Fibroblast of the aortic adventitia (primary cell): Measurements from ENCODE around the gene SOAT2. TPM values are rescaled to one million over a fixed set of nuclear protein-coding genes. Genes with fewer than 3 reads are reported as not detected.

Experiments used
- DNase-seq: peaks from one replicate; pipeline ENCODE4 v3.0.0-alpha.2; 2010; ENCODE audit warnings: low read depth
- H3K4me3 ChIP-seq: 2 replicates; pipeline ENCODE4 v1.5.1; 2011; ENCODE audit warnings: low read depth, mild to moderate bottlenecking, control low read depth, low read length, moderate library complexity
- CTCF ChIP-seq: IDR thresholded peaks from 2 replicates; pipeline ENCODE4 v1.5.1; 2011; ENCODE audit warnings: mild to moderate bottlenecking, low read length, control low read depth, inconsistent platforms; ENCODE audit not compliant: insufficient read depth
- small RNA-seq: library from RNA; depleted of rRNA; stranded (forward); fragments of <200 nt; gene quantifications from one replicate; pipeline ENCODE3, GENCODE V24; 2012
- total RNA-seq: library from RNA; depleted of rRNA; stranded (reverse); fragments of >200 nt; gene quantifications from 2 replicates; pipeline ENCODE4 v1.2.3, GENCODE V29; 2012; ENCODE audit warnings: low replicate concordance

The SOAT2 gene
- total RNA-seq, 1 donor: 0.09 TPM

DNA sequence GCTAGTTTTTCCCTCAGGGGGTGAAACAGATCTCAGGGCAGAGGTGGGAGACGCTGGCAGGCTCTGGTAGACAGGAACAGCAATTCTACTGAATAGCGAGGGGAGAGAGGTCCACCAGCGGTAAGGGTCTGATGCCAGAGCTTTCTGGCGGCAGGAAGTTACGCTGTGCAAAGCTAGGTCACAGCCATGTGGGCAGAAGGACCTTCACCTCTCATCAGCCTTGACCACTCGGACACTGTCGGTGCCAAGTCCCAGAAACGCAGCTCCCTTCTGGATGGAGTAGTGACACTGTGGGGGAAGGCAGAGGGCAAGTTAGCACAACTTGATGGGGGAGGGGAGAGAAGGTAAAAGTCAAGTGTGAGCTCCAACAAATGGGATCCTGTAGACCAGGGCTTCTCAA lies 66.9 kb downstream of the SOAT2 start:
- no peak for TF ChIP-seq CTCF

GRCh38 chr12:53170876-53171724 lies 67.8 kb downstream of the SOAT2 start:
- DNase-seq: no peak
- TF ChIP-seq CTCF: no peak
- no peak overlapping the region for H3K4me3 ChIP-seq

More for the DNA sequence above, 66.9 kb downstream of the SOAT2 start:
- H3K4me3 ChIP-seq: no peak overlapping the region
- no peak for DNase-seq

GRCh38 chr12:53171725-53172329 lies 68.5 kb downstream of the SOAT2 start:
- TF ChIP-seq CTCF: no peak

GRCh38 chr12:53172352-53172751 lies 69.1 kb downstream of the SOAT2 start:
- H3K4me3 ChIP-seq: no peak overlapping the region
- no peak for TF ChIP-seq CTCF
- peak; percentile 68 for DNase-seq

More at GRCh38 chr12:53171725-53172329, 68.5 kb downstream of the SOAT2 start:
- H3K4me3 ChIP-seq: no peak overlapping the region
- no peak for DNase-seq

DNA sequence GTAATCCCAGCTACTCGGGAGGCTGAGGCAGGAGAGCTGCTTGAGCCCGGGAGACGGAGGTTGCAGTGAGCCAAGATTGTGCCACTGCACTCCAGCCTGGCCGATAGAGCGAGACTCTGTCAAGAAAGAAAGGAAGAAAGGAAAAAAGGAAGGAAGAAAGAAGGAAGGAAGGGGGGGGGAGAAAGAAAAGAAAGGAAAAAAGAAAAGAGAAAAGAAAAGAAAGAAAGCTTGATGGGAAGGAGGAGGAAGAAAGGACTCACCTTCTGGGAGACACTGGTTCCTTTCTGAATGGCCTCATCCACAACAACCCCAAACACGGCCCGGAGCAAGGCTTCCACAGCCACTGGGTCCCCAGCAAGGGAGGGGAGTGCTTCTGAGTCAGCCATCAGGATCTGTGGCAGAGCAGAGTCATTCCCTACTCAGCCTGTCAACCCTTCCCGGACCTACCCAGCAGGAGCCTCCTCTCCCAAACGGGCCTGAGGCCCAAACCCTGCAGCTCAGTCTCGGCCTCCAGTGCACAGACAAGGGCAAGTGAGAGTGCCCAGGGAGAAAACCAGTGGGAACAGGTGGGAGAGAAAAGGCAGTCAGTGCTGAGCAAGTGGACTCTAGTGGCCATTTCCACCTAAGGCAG lies 69.9 kb downstream of the SOAT2 start:
- no peak overlapping the region for H3K4me3 ChIP-seq
- DNase-seq: no peak
- no peak for TF ChIP-seq CTCF

Small RNA genes within 50 kb of the gene (small RNA-seq; reads per million reads assigned to genes)
- gene HIGD1AP1 (not detected), gene MIR6757 (not detected), gene RNU6-333P (not detected)

Other genes starting within 250 kb of the SOAT2 start
- gene KRT8, start 198.4 kb upstream of the SOAT2 start, total RNA-seq: 5.4 and 15.4 TPM in 2 replicates
- gene KRT18, start 154.4 kb upstream of the SOAT2 start, total RNA-seq: 26.8 and 188 TPM in 2 replicates
- gene EIF4B, start 97.0 kb upstream of the SOAT2 start, total RNA-seq: 1,016 and 1,876 TPM in 2 replicates
- gene TNS2, start 53.4 kb upstream of the SOAT2 start, total RNA-seq: 60.5 and 77.4 TPM in 2 replicates
- 27.1 and 33.0 TPM in 2 replicates for gene SPRYD3, start 24.1 kb upstream of the SOAT2 start, total RNA-seq
- gene IGFBP6, start 5.8 kb upstream of the SOAT2 start, total RNA-seq: 723 and 2,626 TPM in 2 replicates
- 12.6 and 16.3 TPM in 2 replicates for gene ZNF740, start 77.2 kb downstream of the SOAT2 start, total RNA-seq
- gene CSAD, start 77.4 kb downstream of the SOAT2 start, total RNA-seq: 8.7 and 23.4 TPM in 2 replicates
- 0.54 TPM in 1 of 2 replicates, not detected in the other for gene ITGB7, start 103.8 kb downstream of the SOAT2 start, total RNA-seq
- gene RARG, start 128.7 kb downstream of the SOAT2 start, total RNA-seq: 43.9 and 69.4 TPM in 2 replicates
- 1.5 and 13.5 TPM in 2 replicates for gene ESPL1, start 164.8 kb downstream of the SOAT2 start, total RNA-seq
- 441 and 577 TPM in 2 replicates for gene PFDN5, start 192.1 kb downstream of the SOAT2 start, total RNA-seq
- 34.8 and 39.5 TPM in 2 replicates for gene MYG1, start 196.2 kb downstream of the SOAT2 start, total RNA-seq
- 16.4 and 46.4 TPM in 2 replicates for gene AAAS, start 218.1 kb downstream of the SOAT2 start, total RNA-seq
- gene SP7, start 232.9 kb downstream of the SOAT2 start, total RNA-seq: not detected in 2 replicates